ENCODE measurements around the gene KCNA10. TPM values are rescaled to one million over a fixed set of nuclear protein-coding genes. Genes with fewer than 3 reads are reported as not detected.

KCNA10 gene
- total and polyA plus RNA-seq, 2 experiments from 2014 or later: not detected

DNA sequence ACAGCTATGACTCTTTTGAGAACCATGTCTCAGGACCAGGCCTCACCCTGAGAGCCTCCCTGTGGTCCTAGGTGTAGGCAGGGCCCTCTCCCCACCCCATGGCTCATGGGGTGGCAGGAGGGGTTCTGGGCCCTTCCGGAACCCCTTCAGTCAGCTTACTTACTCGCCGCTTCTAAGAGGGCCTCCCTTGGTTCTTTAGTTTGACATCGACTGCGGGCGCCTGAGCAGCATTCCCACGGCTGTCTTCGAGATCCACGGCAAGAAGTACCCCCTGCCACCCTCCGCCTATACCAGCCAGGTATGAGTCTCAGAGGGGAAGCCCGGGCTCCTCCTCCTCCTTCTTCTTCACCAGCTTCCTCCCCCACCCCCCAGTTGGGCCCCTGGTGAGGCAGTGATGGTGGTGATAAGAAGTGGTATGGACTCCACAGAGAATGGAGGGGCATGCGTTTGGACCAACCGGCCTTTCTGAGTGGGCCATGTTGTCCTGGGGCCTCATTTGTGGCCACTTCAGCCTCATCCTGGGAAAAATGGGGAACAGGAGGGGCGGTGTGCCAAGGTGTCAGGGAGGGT lies 28.9 kb downstream of the KCNA10 start:
- H3K4me3 ChIP-seq: no peak overlapping the region
- no peaks in the 10 kb centered on the region for H3K36me3 ChIP-seq (ENCODE audit: insufficient read depth)
- H2AFZ ChIP-seq: no peak overlapping the region
- no peak; the same call in 2 of the 3 replicates for ATAC-seq
- H3K36me3 Mint-ChIP-seq (ENCODE audit: low read depth): no peaks in the 10 kb centered on the region
- no peaks in the 10 kb centered on the region for H3F3A ChIP-seq (replicated peaks; ENCODE audit: low read depth)
- no peak for DNase-seq (ENCODE audit: low spot score)
- no peaks in the 10 kb centered on the region for H4K20me1 ChIP-seq (replicated peaks; ENCODE audit: insufficient read depth)
- no peak overlapping the region for H3K4me3 Mint-ChIP-seq
- no peaks in the 10 kb centered on the region for H3K9me2 ChIP-seq (ENCODE audit: insufficient read depth)
- peaks cover 17% of the 10 kb centered on the region for H3K4me1 Mint-ChIP-seq
- H3K4me2 ChIP-seq: no peak overlapping the region
- no peaks in the 10 kb centered on the region for H3K79me2 ChIP-seq (replicated peaks; ENCODE audit: insufficient read depth)
- TF ChIP-seq ETS1 (IDR thresholded peaks at IDR 0.05) (no peak), NANOG (IDR thresholded peaks at IDR 0.05; ENCODE audit: borderline replicate concordance) (no peak), STAT1 (IDR thresholded peaks at IDR 0.05; ENCODE audit: unreplicated experiment) (no peak), ZNF331 (CRISPR knock-in tag; IDR thresholded peaks at IDR 0.05; ENCODE audit: low read depth) (no peak), CREB1 (CRISPR knock-in tag; IDR thresholded peaks at IDR 0.05; ENCODE audit: low read depth) (no peak), ZNF114 (CRISPR knock-in tag; IDR thresholded peaks at IDR 0.05) (no peak), REST (IDR thresholded peaks at IDR 0.05; ENCODE audit: unreplicated experiment) (no peak), ZNF462 (CRISPR knock-in tag; IDR thresholded peaks at IDR 0.05) (no peak), EZH2phosphoT487 (IDR thresholded peaks at IDR 0.05; ENCODE audit: unreplicated experiment) (no peak), POLR2AphosphoS5 (IDR thresholded peaks at IDR 0.05; ENCODE audit: low read depth) (no peak), JUNB (IDR thresholded peaks at IDR 0.05; ENCODE audit: unreplicated experiment) (no peak)
- TF ChIP-seq, protein P1, sequence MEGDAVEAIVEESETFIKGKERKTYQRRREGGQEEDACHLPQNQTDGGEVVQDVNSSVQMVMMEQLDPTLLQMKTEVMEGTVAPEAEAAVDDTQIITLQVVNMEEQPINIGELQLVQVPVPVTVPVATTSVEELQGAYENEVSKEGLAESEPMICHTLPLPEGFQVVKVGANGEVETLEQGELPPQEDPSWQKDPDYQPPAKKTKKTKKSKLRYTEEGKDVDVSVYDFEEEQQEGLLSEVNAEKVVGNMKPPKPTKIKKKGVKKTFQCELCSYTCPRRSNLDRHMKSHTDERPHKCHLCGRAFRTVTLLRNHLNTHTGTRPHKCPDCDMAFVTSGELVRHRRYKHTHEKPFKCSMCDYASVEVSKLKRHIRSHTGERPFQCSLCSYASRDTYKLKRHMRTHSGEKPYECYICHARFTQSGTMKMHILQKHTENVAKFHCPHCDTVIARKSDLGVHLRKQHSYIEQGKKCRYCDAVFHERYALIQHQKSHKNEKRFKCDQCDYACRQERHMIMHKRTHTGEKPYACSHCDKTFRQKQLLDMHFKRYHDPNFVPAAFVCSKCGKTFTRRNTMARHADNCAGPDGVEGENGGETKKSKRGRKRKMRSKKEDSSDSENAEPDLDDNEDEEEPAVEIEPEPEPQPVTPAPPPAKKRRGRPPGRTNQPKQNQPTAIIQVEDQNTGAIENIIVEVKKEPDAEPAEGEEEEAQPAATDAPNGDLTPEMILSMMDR (conservative IDR thresholded peaks at IDR 0.05; ENCODE audit: low read depth in 2 of 2): no peak
- no peaks in the 10 kb centered on the region for H3K27me3 ChIP-seq (ENCODE audit: insufficient read depth)
- peaks cover 10% of the 10 kb centered on the region; the same call in 1 of the 2 replicates for H3K4me1 ChIP-seq (ENCODE audit: insufficient read depth)
- peaks cover 18% of the 10 kb centered on the region for H3K27me3 Mint-ChIP-seq (ENCODE audit: insufficient read depth, low read depth, poor library complexity)
- no peak overlapping the region for H3K27ac Mint-ChIP-seq
- H3K9me3 Mint-ChIP-seq: no peaks in the 10 kb centered on the region
- no peak overlapping the region for H3K27ac ChIP-seq (ENCODE audit: low read depth)
